Cardiac muscle cell (in vitro differentiated cells and primary cell): ENCODE measurements around the gene FNDC10. TPM values are rescaled to one million over a fixed set of nuclear protein-coding genes. Genes with fewer than 3 reads are reported as not detected.
"Not testable (repeated sequence)": the region's sequence is repeated elsewhere in the genome, so short reads cannot be mapped to it uniquely, and the experiment has no call there.

Experiments
- DNase-seq, 2 donors: peaks; one replicate each; pipeline versions ENCODE4 v3.0.0 to v3.0.0-alpha.2; 2010 to 2017; ENCODE audit warnings: low read depth in 1 of 2, low spot score in 1 of 2
- H3K27ac ChIP-seq: fragments of 200-600 bp; sonication (generic); 2 replicates; pipeline ENCODE4 v1.5.1; 2016
- H3K27me3 ChIP-seq: fragments of 200-600 bp; sonication (generic); 2 replicates; pipeline ENCODE4 v1.6.0; 2016; ENCODE audit warnings: control low read depth
- H3K36me3 ChIP-seq: fragments of 200-600 bp; sonication (generic); 2 replicates; pipeline ENCODE4 v1.5.1; 2016; ENCODE audit warnings: control low read depth
- H3K4me1 ChIP-seq: fragments of 200-600 bp; sonication (generic); 2 replicates; pipeline ENCODE4 v1.8.1; 2017; ENCODE audit warnings: low read depth, mild to moderate bottlenecking, mixed run types
- H3K4me3 ChIP-seq: fragments of 200-600 bp; sonication (generic); 2 replicates; pipeline ENCODE4 v1.5.1; 2016; ENCODE audit warnings: mild to moderate bottlenecking
- H3K9me3 ChIP-seq: fragments of 200-600 bp; sonication (generic); 2 replicates; pipeline ENCODE4 v1.5.1; 2017; ENCODE audit warnings: low read depth, mild to moderate bottlenecking, control low read depth
- polyA plus RNA-seq: library from polyadenylated mRNA; unstranded; fragments of >200 nt; fragmentation: Nextera tagmentation; extraction: Ambion mirVana; gene quantifications from 2 replicates; pipeline ENCODE4 v1.2.1, GENCODE V29; 2016
- total RNA-seq: library from RNA; depleted of rRNA; stranded (reverse); fragments of >200 nt; gene quantifications from 2 replicates; pipeline ENCODE4 v1.2.3, GENCODE V29; 2016
- TF ChIP-seq, protein P1 (sequence below): IDR thresholded peaks from 2 replicates; pipeline ENCODE4 v1.5.1; 2012; ENCODE audit warnings: low read depth, mild to moderate bottlenecking, low read length

The FNDC10 gene
- 30.9 and 46.5 TPM in 2 replicates for total RNA-seq
- 34.1 and 62.3 TPM in 2 replicates for polyA plus RNA-seq

DNA sequence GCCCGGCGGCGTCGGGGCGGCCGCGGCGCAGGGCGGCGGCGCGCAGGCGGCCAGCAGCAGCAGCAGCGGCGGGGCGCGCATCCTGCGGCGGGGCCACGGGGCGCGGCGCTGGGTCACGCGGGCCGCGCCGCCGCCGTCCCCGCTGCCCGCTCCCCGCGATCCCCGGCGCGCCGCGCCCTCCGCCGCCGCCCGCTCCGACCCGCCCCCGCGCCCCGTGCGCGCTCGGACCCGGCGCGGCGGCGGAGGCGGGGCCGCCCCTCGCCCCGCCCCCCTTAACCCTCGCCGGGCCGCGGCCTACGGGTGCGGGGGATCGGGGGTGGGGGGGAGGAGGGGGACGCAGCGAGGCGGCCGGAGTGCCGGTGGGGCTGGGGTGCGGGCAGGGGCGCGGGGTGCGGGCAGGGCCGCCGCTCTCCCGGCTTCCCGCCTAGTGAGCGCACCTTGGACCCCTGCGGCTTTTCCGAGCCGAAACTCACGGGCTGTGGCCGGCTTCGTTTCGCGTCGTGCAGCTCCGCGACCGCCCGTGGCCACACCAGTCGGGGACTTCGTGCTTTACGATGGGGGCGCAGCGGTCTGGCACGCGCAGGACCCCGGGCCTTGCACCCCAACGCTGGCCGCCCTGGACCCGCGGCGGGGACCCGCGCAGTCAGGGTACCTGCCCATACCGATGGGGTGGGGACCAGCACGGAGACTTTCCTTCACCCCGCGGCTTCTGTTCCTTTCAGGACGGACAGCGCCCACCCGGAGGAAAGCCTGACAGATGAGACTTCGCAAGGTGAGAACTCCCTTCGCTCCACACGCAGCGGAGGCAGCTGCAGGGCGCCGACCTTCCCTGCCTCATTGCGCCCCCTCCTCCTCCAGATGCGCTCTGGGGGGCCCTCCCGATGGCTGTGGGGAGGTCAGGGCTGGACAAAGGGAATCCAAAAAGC is at the start of gene FNDC10:
FNDC10 (minus strand) TSS at position 201 of the 926 bp plus-strand sequence; CDS start at position 81, 120 bp downstream.
- peak within 1 kb of the TSS; percentile 47 for H3K4me3 ChIP-seq
- TF ChIP-seq, protein P1, sequence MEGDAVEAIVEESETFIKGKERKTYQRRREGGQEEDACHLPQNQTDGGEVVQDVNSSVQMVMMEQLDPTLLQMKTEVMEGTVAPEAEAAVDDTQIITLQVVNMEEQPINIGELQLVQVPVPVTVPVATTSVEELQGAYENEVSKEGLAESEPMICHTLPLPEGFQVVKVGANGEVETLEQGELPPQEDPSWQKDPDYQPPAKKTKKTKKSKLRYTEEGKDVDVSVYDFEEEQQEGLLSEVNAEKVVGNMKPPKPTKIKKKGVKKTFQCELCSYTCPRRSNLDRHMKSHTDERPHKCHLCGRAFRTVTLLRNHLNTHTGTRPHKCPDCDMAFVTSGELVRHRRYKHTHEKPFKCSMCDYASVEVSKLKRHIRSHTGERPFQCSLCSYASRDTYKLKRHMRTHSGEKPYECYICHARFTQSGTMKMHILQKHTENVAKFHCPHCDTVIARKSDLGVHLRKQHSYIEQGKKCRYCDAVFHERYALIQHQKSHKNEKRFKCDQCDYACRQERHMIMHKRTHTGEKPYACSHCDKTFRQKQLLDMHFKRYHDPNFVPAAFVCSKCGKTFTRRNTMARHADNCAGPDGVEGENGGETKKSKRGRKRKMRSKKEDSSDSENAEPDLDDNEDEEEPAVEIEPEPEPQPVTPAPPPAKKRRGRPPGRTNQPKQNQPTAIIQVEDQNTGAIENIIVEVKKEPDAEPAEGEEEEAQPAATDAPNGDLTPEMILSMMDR, result no peak
- H3K4me1 ChIP-seq, result peaks cover 14% of the 10 kb centered on the region
- H3K36me3 ChIP-seq, result no peaks in the 10 kb centered on the region
- no peak within 1 kb of the TSS for H3K27ac ChIP-seq
- H3K27me3 ChIP-seq, result peaks cover 61% of the 10 kb centered on the region
- DNase-seq, result peak in 1 of 2 donors; percentile 59
- no peaks in the 10 kb centered on the region for H3K9me3 ChIP-seq

DNA sequence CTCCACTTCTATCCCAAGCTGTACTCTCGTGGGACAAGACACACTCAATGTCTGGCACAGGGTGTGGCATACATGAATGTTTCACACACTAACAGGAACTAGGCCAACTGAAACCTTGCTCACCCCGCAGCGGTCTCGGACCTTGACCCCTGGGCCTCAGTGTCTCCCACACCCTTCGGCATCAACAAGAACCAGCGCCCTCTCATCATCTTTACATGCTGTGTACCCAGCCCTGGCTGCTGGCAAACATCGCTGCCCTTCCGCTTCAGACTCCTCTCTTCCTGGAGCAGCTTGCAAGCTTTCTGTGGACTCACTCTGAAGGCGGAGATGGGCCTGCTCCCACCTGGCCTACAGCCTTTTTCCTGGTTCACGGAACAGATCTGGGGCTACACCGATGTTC is 48.3 kb upstream of the FNDC10 start:
- not testable (repeated sequence) for DNase-seq, H3K9me3 ChIP-seq, H3K27me3 ChIP-seq, H3K4me3 ChIP-seq, H3K27ac ChIP-seq, H3K4me1 ChIP-seq
- peaks cover 25% of the 10 kb centered on the region for H3K36me3 ChIP-seq

DNA sequence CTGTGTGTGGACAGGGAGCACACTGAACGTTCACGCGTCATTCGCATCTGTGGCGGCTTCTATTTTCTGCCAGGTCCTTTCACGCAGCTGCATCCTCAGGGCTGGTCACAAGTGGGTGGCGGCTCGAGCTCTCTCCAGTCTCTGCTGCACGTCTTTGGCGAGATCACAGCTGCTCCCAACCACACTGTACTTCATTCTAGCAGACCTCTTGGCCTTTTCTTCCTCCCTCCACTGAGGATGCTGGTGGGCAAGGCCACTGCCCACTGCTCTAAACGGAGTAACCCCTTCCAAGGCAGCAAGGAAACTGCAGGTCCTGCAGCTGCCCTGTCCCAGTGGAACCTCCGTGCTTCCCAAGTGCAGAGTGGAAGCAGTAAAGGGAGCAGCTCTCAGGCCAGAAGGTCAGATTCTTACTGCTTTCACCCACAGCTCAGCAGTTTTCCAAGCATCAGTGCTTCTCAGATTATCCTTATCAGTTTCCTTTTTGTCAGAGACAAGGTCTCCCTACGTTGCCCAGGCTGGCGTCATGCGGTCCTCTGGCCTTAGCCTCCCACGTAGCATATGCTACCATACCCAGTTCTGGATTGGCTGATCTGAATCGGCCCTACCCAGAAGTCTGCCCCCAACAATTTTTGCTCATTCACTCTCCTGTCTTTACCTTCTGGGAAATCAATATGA is 47.8 kb upstream of the FNDC10 start:
- H3K36me3 ChIP-seq, result peaks cover 21% of the 10 kb centered on the region
- H3K27ac ChIP-seq, H3K4me3 ChIP-seq, DNase-seq, H3K4me1 ChIP-seq, H3K9me3 ChIP-seq, H3K27me3 ChIP-seq: not testable (repeated sequence)

DNA sequence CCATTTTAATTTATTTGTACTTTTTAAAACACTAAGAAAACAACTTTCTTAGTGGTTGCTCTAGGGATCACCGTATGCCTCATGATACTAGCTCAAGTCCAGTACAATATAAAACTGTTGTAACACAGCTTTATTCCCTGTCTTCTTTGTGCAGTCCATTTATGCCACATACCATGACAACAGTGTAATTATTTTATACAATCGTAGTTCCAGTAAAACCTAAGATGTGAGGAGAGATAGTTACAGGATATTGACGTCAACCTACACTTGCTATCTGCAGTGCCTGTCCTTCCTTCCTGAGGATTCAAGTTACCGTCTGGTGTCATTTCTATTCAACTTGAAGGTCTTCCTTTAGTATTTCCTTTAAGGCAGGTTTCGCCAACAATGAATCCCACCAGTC is 46.4 kb upstream of the FNDC10 start:
- not testable (repeated sequence) for H3K9me3 ChIP-seq, H3K27me3 ChIP-seq, H3K4me3 ChIP-seq, H3K4me1 ChIP-seq, DNase-seq, H3K27ac ChIP-seq
- peaks cover 13% of the 10 kb centered on the region for H3K36me3 ChIP-seq

DNA sequence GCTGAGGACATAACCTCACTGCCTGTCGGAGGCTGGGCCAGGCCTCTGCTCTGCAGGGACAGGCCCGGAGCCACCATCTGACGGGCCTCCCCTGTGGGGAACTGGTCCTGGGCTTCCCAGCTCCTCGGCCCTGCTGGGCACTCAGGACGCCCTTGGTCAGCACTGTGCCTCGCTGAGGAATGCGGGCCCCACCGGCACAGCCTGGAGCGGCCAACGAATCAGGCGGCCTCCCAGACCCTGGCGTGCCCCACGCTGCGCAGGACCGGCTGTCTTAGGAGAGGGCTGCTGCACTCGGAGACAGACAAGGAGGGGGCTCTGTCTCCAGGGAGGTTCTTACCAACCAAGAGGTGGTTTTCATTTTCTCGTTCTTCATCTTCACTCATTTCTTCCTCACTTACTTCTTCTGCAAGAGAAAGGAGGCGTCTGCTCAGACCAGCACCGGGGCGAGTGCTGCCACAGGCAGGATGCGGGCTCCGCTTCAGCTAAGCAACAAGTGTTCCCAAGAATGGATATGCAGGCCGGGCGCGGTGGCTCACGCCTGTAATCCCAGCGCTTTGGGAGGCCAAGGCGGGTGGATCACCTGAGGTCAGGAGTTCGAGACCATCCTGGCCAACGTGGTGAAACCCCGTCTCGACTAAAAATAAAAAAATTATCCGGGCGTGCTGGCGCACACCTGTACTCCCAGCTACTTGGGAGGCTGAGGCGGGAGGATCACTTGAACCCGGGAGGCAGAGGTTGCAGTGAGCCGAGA is 41.0 kb upstream of the FNDC10 start:
- not testable (repeated sequence) for H3K4me1 ChIP-seq, H3K36me3 ChIP-seq, H3K9me3 ChIP-seq, H3K4me3 ChIP-seq, DNase-seq, H3K27me3 ChIP-seq, H3K27ac ChIP-seq

DNA sequence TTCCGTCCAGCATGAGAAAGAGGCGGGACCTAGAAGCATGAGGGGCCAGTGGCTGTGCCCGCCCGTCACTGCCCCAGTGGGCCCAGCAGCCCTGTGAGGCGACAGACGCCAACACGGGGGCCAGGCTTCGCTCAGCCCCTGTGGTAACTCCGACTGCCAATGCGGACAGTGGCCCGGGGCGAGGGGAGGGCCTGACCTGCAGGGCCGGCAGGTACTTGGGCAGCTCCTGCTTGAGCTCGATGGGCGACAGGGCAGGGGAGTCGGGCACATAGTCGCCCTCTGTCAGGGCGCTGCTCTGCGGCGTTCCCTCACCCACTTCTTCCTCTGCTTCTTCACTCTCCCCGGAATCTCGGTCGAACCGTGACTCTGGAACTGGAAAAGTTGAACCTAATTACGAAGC is 40.1 kb upstream of the FNDC10 start:
- DNase-seq, H3K27ac ChIP-seq, H3K4me1 ChIP-seq, H3K27me3 ChIP-seq, H3K36me3 ChIP-seq, H3K9me3 ChIP-seq, H3K4me3 ChIP-seq: not testable (repeated sequence)

DNA sequence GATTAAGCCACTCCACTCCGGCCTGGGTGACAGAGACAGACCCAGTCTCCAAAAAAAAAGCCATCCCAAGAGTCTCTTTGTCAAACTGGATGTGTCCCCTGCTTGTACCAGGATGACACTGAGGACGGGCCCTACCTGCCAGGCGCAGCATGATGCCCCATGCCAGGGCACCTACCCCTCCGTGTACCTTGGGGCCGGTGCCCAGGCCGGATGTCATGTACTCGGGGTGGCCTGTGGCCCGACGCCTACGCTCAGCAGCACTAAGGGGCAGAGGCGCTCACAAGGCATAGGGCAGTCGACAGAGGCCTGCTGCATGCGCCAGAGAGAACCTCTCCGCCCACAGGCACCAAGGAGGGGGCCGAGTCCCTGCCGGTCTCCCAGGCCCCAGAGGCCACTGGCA is 39.4 kb upstream of the FNDC10 start:
- not testable (repeated sequence) for DNase-seq, H3K9me3 ChIP-seq, H3K4me1 ChIP-seq, H3K4me3 ChIP-seq, H3K27ac ChIP-seq, H3K36me3 ChIP-seq, H3K27me3 ChIP-seq

DNA sequence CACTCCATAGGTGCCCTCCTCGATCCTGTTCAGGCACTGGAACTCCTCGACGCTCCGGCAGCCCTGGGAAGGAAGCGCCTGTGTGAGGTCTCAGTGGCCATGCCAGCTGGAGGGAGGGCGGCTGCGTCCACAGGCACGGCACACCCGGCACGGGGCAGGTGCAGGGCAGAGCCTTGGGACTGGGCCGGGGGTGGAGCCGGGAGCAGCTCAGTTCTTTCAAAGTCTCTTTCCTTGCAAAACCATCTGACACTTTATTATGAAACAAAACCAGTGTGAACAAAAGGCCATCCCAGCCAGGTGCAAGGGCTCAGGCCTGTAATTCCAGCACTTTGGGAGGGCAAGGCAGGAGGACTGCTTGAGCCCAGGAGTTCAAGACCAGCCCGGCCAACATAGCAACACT is 38.6 kb upstream of the FNDC10 start:
- not testable (repeated sequence) for H3K27ac ChIP-seq, H3K4me3 ChIP-seq, H3K27me3 ChIP-seq, H3K9me3 ChIP-seq, H3K4me1 ChIP-seq, DNase-seq, H3K36me3 ChIP-seq

DNA sequence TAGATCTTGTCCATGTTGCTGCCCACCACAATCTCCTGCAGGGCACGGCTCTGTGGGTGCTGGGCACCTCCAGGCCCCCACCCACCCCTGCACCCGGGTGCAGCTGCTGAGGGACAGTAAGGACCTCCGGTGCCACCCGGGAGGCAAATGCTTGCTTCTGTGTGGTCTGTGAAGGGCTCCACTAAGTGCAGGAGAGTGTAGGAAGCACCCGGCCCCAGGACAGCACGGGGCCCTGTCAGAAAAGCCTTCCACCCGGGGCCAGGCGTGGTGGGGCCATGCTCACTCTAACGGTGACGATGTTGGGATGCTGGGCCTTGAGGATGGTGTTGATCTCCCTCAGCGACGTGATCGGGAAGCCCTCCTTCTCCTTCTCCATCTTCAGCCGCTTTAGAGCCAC is 37.5 kb upstream of the FNDC10 start:
- H3K9me3 ChIP-seq, DNase-seq, H3K27ac ChIP-seq, H3K36me3 ChIP-seq, H3K4me1 ChIP-seq, H3K4me3 ChIP-seq, H3K27me3 ChIP-seq: not testable (repeated sequence)

DNA sequence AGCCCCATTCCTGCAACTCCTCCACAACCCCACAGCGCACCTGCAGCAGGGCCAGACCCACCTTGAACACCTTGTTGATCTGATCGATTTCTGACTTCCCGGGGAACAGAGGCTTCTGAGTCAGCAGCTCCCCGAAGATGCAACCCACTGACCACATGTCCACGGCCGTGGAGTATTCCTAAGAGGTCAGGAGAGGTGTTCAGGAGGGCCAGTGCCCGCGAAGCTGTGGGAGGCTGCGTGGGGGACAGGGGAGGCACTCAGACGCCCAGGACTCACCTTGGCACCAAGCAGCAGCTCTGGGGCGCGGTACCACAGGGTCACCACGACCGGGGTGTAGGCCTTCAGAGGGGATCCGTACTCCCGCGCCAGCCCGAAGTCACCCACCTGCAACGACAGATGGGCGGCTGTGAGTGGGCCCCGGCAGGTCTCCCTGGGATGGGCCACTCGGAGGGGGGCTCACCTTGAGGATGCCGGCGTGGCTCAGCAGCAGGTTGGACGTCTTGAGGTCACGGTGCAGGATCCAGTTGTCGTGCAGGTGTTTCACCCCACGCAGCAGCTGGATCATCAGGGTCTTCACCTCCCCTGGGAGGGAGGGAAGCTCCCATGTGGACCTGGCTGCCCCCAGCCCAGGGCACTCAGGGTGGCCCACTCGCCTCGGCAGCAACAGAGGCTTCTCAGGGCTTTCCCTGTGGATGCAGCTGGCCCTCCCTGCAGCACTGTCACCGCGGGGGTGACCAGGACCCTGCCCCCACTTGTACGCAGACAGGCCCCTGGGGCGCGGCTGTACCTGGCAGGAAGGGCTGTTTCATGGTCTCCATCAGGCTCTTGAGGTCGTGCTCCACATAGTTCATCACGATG is 36.9 kb upstream of the FNDC10 start:
- H3K4me1 ChIP-seq, H3K4me3 ChIP-seq, H3K9me3 ChIP-seq, H3K27me3 ChIP-seq, H3K27ac ChIP-seq, H3K36me3 ChIP-seq, DNase-seq: not testable (repeated sequence)

DNA sequence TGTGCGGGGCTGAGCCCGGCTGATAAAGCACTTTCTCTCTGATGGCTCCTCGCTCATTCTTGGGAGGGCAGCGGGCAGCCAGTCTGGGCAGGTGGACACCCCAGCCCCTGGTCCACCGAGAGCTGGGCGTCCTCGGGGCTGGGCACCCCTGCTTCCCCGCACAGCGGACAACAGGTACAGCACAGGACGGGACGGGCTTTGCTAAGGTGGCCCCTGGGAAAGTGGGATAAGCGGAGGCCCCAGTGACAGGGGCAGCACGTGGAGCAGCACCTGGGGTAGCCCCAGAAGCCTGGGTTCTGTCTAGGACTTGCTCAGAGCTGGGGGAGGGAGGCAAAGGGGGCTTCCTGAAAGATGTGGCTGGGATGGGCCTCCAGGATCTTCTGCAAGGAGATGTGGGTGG is 34.7 kb upstream of the FNDC10 start:
- DNase-seq, H3K27ac ChIP-seq, H3K4me3 ChIP-seq, H3K36me3 ChIP-seq, H3K9me3 ChIP-seq, H3K4me1 ChIP-seq: not testable (repeated sequence)
- H3K27me3 ChIP-seq, result peaks cover 27% of the 10 kb centered on the region

DNA sequence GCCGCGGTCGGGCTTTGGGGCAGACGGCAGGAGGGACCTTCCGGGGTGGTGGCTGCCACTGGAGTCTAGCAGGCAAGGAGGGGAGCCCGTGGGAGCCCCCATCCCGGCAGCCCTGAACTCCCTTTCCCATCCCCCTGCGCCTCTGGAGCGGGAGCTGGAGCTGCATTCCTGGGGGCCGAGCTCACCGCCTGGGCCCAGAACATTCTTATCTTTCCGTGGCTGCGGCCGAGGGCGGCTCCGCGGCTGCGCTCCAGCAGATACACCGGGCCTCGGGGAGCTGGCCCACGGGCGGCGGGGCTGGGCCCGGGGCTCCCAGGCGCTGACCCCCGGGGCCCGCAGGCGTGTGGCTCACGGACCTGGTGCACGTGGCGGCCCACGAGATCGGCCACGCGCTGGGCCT is 33.5 kb upstream of the FNDC10 start:
- not testable (repeated sequence) for H3K4me3 ChIP-seq, H3K9me3 ChIP-seq, DNase-seq, H3K36me3 ChIP-seq, H3K27ac ChIP-seq, H3K4me1 ChIP-seq
- peaks cover 35% of the 10 kb centered on the region for H3K27me3 ChIP-seq
